ENCODE data around the gene ARHGAP22.

Gene ARHGAP22

DNA sequence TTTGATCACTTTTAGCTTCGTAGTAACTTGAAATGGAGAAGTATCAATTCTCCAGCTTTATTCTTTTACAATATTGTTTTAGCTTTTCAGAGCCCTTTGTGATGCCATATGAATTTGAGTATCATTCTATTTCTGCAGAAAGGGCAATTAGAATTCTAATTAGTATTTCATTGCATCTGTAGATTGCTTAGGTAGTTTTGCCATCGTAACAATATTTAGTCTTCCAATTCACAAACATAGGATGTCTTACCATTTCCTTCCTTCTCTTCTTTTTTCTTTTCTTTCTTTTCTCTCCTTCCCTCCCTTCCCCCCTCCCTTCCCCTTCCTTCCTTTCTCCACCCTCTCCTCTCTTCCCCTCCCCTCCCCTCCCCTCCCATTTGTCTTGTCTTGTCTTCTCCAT, 193.4 kb downstream of the ARHGAP22 start:
- DNase-seq, result no peak

GRCh38 chr10:48410503-48410902, 194.4 kb downstream of the ARHGAP22 start:
- no peak for DNase-seq

DNA sequence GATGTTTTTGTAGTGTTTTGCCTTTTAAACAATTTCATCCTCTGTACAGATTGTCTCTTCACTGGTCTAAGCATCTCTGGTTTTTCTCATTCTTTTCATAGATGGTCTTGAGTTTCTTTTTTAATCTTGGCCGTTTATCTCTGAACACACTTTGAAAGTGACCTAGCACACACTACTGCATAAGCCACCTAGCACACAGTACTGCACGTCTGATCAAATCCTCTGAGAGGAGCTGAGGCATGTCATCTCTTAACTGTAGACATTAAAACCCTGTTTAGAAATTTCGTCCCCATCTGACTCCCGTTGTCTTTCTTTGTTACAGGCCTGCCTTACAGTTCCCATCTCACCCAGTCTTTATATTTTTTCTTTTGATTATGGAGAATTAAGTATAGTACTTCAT, 198.2 kb downstream of the ARHGAP22 start:
- DNase-seq, result no peak

- DNase-seq, result no peak
Measured at GRCh38 chr10:48406204-48406603, 198.7 kb downstream of the ARHGAP22 start.

- no peak for DNase-seq
Measured at GRCh38 chr10:48404646-48405045, 200.2 kb downstream of the ARHGAP22 start.

DNA sequence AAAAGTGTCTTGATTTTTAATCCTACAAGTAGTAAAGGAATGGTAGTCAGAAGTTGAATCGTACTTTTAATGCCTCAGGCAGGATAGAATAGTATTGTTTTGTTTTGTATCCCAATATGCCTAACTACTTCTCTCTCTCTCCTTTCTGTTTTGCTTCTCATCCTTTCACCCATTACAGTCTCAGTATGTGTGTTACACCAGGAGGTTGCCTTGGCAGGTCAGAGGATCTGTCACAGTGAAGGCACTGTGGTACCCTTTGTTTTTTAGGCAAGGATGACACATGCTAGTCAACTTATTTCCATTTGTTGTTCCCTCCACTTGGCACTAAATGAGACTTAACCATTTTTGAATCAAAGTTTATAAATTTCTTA, 204.0 kb downstream of the ARHGAP22 start:
- DNase-seq, result no peak

GRCh38 chr10:48400129-48400849, 204.6 kb downstream of the ARHGAP22 start:
- no peak for DNase-seq

DNA sequence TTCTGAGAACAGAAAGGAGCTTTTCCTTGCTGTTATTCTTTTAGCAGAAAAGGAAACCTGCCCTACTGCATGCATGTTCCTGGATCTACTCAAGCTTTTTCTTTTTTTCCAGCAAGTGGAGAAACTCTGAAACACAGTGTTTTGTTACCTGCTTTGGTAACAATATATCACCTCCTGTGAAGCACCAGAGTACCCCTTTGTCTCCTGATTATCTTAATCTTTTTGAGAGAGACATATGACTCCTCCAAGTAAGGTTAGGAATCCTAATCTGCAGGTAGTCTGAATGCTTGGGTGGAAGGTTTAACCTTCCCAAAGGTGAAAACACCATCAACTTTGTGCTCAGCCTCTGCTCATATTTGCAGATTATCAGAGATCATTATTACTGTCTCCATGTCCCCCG, 205.3 kb downstream of the ARHGAP22 start:
- DNase-seq, result no peak

GRCh38 chr10:48399056-48399541, 205.8 kb downstream of the ARHGAP22 start:
- DNase-seq, result no peak

GRCh38 chr10:48398261-48398660, 206.6 kb downstream of the ARHGAP22 start:
- no peak for DNase-seq
